CD4-positive, alpha-beta T cell treated with Interleukin-6 for 4 hours (primary cell): ENCODE measurements around the gene ARHGEF28.

Experiments used
- DNase-seq: peaks from one replicate; pipeline ENCODE4 v3.0.0-alpha.2; 2020; ENCODE audit warnings: mixed read lengths

The ARHGEF28 gene

DNA sequence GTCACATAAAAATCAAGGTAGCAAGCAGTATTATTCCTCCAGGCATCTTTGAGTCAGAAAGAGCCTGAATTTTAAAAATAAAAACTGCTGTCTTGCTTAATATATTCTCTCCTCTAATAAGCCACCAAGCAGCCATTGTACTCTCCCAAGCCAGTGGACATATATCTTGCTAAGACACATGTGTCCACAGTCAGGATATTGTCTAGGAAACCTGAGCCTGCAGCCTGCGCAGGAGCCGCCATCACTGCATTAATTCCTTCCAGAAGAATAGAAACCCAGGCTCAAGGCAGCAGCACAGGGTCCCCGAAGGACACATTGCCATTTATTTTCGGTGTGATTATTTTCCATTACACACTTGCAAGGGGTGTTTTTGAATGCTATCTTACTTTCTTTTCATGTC is 345.3 kb downstream of the ARHGEF28 start:
- DNase-seq: no peak

DNA sequence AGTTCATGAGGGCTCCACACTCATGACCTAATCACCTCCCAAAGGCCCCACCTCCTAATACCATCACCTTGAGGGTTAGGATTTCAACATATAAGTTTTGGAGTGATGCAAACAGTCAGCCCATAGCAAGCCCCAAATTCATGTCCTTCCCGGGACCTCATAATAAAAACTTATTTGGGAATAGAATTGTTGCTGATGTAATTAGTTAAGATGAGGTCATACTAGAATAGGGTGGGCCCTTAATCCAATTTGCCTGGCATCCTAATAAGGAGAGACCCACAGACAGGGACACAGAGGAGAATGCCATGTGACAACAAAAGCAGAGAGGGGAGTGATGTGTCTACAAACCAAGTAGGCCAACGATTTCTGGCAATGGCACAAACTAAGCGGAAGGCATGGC is 347.1 kb downstream of the ARHGEF28 start:
- DNase-seq: no peak

DNA sequence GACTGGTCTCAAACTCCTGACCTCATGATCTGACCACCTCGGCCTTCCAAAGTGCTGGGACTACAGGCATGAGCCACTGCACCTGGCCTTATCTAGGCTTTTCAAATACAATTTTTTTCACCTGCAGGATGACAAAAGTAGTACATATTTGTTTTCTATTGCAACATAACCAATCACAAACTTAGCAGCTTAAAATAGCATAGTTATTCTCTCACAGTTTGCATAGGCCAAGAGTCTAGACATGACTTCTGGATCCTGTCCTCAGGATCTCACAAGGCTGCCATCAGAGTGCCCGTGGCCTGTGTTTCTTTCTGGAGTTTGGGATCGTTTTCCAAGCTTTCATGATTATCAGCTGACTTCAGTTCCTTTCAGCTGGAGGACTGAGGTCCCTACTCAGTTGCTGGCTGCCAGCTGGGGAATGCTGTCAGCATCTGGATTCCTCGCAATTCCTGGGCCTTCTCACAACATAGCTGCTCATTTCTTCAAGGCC is 348.9 kb downstream of the ARHGEF28 start:
- DNase-seq: no peak

DNA sequence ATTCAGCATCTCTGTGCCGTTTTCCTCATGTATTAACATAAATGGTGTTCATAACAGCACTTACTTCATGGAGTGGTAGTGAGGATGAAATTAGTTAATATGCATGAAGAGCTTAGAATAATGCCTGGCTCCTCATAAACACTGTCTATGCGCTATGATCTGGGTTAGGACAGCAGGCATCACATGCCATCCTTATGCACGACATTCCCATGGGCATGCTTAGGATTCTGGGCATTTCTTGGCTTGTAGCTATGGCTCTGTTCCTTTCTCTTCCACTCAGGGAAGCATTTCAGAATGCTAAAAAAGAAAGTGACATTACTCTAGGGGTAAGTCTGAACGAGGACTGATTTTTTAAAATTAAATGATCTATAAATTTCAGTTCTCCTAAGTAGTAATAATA is 349.8 kb downstream of the ARHGEF28 start:
- no peak for DNase-seq

DNA sequence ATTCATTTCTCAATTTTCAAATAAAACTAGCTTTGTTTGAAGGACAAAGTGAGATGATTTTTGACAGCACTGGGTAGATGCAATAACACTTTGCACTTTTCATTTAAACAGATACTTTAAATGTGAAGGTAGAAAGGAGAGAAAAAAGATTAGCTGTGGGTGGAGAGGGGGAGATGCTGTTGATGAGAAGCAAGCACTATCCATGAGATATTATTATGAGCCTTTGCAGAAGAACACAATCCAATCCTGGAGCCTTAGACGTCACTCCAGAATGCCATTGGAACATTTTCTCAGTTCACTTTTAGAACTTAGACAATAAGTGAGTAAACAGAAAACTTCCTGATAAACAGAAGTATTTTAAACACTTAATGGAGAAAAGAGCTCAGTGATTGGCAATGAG is 351.1 kb downstream of the ARHGEF28 start:
- no peak for DNase-seq

DNA sequence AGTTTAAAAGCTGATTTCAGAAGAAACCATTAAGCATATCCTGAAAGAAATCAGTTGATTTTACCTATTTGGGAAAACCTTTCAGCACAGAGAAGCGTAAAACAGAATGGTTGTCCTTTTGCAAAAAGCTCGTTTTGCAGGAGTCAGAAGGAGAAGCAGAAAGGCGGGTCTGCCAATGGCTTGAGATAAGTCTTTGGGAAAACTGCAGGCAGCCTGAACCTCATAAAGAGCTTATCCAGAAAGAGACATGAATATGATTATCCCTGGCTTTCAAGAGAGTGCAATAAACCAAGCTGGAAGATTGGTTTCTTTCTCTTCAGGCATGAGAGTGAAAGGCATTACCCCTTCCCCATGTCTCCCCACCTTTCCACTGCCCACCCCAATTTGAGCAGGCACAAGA is 353.3 kb downstream of the ARHGEF28 start:
- DNase-seq: no peak

DNA sequence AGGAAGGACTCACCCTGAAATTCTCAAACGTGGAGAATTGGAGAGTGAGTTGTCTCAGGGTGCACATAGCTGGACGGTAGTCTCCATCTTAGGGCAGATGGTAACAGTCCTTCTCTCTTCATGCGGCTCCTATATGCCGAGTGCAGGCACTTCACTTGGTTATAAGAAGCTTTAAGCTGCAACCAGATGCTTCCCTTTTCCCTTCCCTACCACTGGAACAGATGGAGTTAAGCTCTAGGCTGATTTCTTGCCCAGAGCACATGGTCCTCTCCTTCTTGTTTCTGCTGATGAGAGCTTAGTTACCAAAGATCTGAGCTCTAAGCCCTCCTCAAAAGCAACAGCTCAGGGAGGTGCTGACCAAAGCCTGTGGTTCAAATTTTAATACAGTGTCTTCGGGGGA is 355.7 kb downstream of the ARHGEF28 start:
- no peak for DNase-seq

DNA sequence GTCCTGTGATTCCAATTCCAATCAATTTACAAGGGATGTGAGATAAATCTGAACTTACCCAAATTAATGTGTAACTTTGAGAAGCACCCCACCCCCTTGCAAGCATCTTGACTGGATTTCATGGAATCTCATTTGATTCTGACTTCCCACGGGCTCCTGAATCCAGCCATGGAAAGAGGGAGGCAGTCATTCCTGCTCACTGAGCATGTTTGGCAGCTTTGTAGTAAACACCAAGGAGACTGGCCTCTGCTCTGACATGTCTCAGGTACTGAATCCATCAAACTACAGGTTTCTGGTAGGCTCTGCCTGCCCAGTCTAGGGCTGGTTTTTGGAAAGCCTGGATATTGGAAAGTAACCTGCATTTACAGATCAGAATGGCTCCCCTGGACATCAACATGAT is 357.6 kb downstream of the ARHGEF28 start:
- DNase-seq: no peak

DNA sequence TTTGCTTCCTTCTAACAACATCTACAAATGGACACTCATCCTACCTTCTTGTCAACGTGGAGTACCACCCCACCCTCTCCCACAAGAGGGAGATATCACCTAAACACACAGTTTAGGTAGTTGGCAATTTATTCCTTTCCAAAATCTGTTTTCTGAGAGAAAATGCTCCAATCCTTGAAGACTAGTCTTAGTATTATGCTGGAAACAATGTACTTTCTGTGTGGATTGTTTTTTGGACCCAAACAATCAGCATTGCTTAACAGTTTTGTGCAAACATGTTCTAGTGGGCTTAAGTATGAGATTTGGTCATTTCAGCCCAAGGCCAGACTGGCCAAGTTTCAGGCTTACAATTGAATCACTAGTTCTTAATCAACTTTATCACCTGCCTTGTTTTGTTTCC is 359.1 kb downstream of the ARHGEF28 start:
- no peak for DNase-seq

DNA sequence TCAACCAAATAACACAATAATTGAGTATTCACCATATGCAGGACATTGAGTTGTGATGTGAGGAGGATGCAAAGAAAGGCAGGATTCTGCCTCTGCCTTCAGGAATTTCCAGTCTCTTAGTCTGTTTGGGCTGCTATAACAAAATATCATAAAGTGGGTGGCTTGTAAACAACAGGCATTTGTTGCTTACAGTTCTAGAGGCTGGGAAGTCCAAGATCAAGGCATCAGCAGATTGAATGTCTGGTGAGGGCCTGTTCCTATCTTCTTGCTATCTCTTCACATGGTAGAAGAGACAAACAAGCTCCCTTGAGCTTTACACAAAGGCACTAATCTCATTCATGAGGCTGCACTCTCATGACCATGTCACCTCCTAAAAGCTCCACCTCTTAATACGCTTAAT is 360.7 kb downstream of the ARHGEF28 start:
- no peak for DNase-seq

DNA sequence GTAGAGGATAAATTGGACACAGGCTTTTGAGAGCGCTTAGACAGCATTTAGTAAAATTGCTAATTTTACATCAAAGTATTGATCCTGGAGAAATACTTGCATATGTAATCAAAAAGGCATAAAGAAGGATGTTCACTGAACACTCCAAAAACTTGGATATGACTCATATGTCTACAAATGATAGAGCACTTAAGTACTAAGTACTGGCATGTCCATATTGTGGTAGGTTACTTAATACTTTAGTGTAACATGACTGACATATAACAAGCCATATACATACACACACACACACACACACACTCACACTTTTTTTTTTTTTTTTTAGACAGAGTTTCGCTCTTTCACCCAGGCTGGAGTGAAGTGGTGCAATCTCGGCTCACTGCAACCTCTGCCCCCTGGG is 361.9 kb downstream of the ARHGEF28 start:
- DNase-seq: no peak

DNA sequence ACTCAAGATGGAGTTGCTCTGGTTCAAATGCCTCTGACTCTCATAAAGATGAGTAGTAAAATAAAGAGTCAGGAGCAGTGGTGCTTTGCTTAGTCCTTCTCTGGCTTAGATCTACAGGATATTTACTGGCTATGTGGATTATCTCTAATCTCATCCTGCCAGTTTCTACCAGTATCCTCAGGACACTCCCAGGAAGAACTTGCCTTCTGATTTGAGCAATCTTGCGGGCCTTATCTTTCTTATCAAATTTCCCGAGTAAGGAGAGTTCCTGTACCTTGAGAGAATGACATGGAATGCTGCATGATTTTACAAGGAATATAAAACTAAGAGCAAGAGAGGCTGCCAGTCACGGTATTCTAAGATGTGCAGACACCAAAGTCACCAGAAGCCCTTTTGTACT is 364.0 kb downstream of the ARHGEF28 start:
- no peak for DNase-seq
